ENCODE data around the gene HTR4. TPM values are rescaled to one million over a fixed set of nuclear protein-coding genes. Genes with fewer than 3 reads are reported as not detected.

HTR4 gene
- total and polyA plus RNA-seq, 4 donors = 0.17 to 0.18 TPM; not detected in 2

GRCh38 chr5:148561801-148562311, 92.5 kb downstream of the HTR4 start:
- H3K9ac ChIP-seq (ENCODE audit: insufficient read depth in 1 of 2, low read length in 2 of 2) = no peak overlapping the region
- no peaks in the 10 kb centered on the region for H3K27me3 ChIP-seq (ENCODE audit: control insufficient read depth in 3 of 3, insufficient read depth in 3 of 3, low read length in 2 of 3)
- no peak for TF ChIP-seq CTCF (IDR thresholded peaks at IDR 0.05; ENCODE audit: control extremely low read depth, extremely low read depth)
- H3K9me3 ChIP-seq (ENCODE audit: control insufficient read depth in 4 of 4, insufficient read depth in 3 of 4, low read length in 3 of 4) = no peaks in the 10 kb centered on the region
- ATAC-seq (ENCODE audit: insufficient read depth, low FRiP score) (peak; percentile 34), DNase-seq (peak; percentile 53 to 89 (median 85))
- H3K36me3 ChIP-seq (ENCODE audit: control insufficient read depth in 4 of 4, insufficient read depth in 4 of 4, low read length in 4 of 4) = no peaks in the 10 kb centered on the region
- no peak overlapping the region for H3K27ac ChIP-seq (ENCODE audit: low read depth in 1 of 2, low read length in 1 of 2)
- 36 to 58% methylated on average over 3 of the region's 3 CpGs for WGBS, 2 donors
- H3K4me3 ChIP-seq = no peak overlapping the region
- peaks cover 0 to 36% (median 11%) of the 10 kb centered on the region in 5 donors for H3K4me1 ChIP-seq (ENCODE audit: control insufficient read depth in 5 of 5, insufficient read depth in 5 of 5, low read length in 5 of 5)

- H3K4me1 ChIP-seq (ENCODE audit: control insufficient read depth in 5 of 5, insufficient read depth in 5 of 5, low read length in 5 of 5) = peaks cover 0 to 27% (median 11%) of the 10 kb centered on the region in 5 donors
- no peak overlapping the region for H3K9ac ChIP-seq (ENCODE audit: insufficient read depth in 1 of 2, low read length in 2 of 2)
- H3K4me3 ChIP-seq = no peak overlapping the region
- no peaks in the 10 kb centered on the region for H3K27me3 ChIP-seq (ENCODE audit: control insufficient read depth in 3 of 3, insufficient read depth in 3 of 3, low read length in 2 of 3)
- no peaks in the 10 kb centered on the region for H3K36me3 ChIP-seq (ENCODE audit: control insufficient read depth in 4 of 4, insufficient read depth in 4 of 4, low read length in 4 of 4)
- no peak for ATAC-seq (ENCODE audit: insufficient read depth, low FRiP score)
- 45 to 54% methylated on average over 4 of the region's 4 CpGs for WGBS, 2 donors
- H3K9me3 ChIP-seq (ENCODE audit: control insufficient read depth in 4 of 4, insufficient read depth in 3 of 4, low read length in 3 of 4) = no peaks in the 10 kb centered on the region
- TF ChIP-seq CTCF (IDR thresholded peaks at IDR 0.05; ENCODE audit: control extremely low read depth, extremely low read depth) = no peak
- DNase-seq = peak in 2 of 3 donors; percentile 23 to 27
- no peak overlapping the region for H3K27ac ChIP-seq (ENCODE audit: low read depth in 1 of 2, low read length in 1 of 2)
Observed at GRCh38 chr5:148559461-148559860, 94.9 kb downstream of the HTR4 start.

- 77 to 89% methylated on average over 2 of the region's 2 CpGs for WGBS, 2 donors
- H3K27ac ChIP-seq (ENCODE audit: low read depth in 1 of 2, low read length in 1 of 2) = no peak overlapping the region
- no peak for TF ChIP-seq CTCF (IDR thresholded peaks at IDR 0.05; ENCODE audit: control extremely low read depth, extremely low read depth)
- no peaks in the 10 kb centered on the region for H3K9me3 ChIP-seq (ENCODE audit: control insufficient read depth in 4 of 4, insufficient read depth in 3 of 4, low read length in 3 of 4)
- H3K9ac ChIP-seq (ENCODE audit: insufficient read depth in 1 of 2, low read length in 2 of 2) = no peak overlapping the region
- DNase-seq = no peak
- no peaks in the 10 kb centered on the region for H3K36me3 ChIP-seq (ENCODE audit: control insufficient read depth in 4 of 4, insufficient read depth in 4 of 4, low read length in 4 of 4)
- ATAC-seq (ENCODE audit: insufficient read depth, low FRiP score) = no peak
- no peaks in the 10 kb centered on the region for H3K27me3 ChIP-seq (ENCODE audit: control insufficient read depth in 3 of 3, insufficient read depth in 3 of 3, low read length in 2 of 3)
- peaks cover 0 to 27% (median 11%) of the 10 kb centered on the region in 5 donors for H3K4me1 ChIP-seq (ENCODE audit: control insufficient read depth in 5 of 5, insufficient read depth in 5 of 5, low read length in 5 of 5)
- H3K4me3 ChIP-seq = no peak overlapping the region
Observed at GRCh38 chr5:148558892-148559291, 95.4 kb downstream of the HTR4 start.

GRCh38 chr5:148556835-148557234, 97.5 kb downstream of the HTR4 start:
- TF ChIP-seq CTCF (IDR thresholded peaks at IDR 0.05; ENCODE audit: control extremely low read depth, extremely low read depth) = no peak

More at GRCh38 chr5:148556835-148557234, 97.5 kb downstream of the HTR4 start:
- no peak for ATAC-seq (ENCODE audit: insufficient read depth, low FRiP score)
- H3K36me3 ChIP-seq (ENCODE audit: control insufficient read depth in 4 of 4, insufficient read depth in 4 of 4, low read length in 4 of 4) = no peaks in the 10 kb centered on the region
- WGBS, 2 donors = 77 to 91% methylated on average over 2 of the region's 2 CpGs
- H3K4me1 ChIP-seq (ENCODE audit: control insufficient read depth in 5 of 5, insufficient read depth in 5 of 5, low read length in 5 of 5) = peaks cover 0 to 17% (median 8%) of the 10 kb centered on the region in 5 donors
- H3K27me3 ChIP-seq (ENCODE audit: control insufficient read depth in 3 of 3, insufficient read depth in 3 of 3, low read length in 2 of 3) = no peaks in the 10 kb centered on the region
- no peak overlapping the region for H3K4me3 ChIP-seq
- H3K9me3 ChIP-seq (ENCODE audit: control insufficient read depth in 4 of 4, insufficient read depth in 3 of 4, low read length in 3 of 4) = no peaks in the 10 kb centered on the region
- H3K9ac ChIP-seq (ENCODE audit: insufficient read depth in 1 of 2, low read length in 2 of 2) = no peak overlapping the region
- H3K27ac ChIP-seq (ENCODE audit: low read depth in 1 of 2, low read length in 1 of 2) = no peak overlapping the region
- DNase-seq = no peak
